Stimulated activated CD4-positive, alpha-beta T cell treated with anti-CD3 and anti-CD28 coated beads, Interleukin-1b, Interleukin-23, amount 100 ng/mL, for 24 hours (primary cell): ENCODE data around the gene USHBP1.

ENCODE experiments used
- DNase-seq, 4 experiments: peaks; one replicate each; pipeline ENCODE4 v3.0.0-alpha.2; 2020; ENCODE audit warnings: low read depth in 4 of 4, low spot score in 1 of 4

Gene USHBP1, protein sequence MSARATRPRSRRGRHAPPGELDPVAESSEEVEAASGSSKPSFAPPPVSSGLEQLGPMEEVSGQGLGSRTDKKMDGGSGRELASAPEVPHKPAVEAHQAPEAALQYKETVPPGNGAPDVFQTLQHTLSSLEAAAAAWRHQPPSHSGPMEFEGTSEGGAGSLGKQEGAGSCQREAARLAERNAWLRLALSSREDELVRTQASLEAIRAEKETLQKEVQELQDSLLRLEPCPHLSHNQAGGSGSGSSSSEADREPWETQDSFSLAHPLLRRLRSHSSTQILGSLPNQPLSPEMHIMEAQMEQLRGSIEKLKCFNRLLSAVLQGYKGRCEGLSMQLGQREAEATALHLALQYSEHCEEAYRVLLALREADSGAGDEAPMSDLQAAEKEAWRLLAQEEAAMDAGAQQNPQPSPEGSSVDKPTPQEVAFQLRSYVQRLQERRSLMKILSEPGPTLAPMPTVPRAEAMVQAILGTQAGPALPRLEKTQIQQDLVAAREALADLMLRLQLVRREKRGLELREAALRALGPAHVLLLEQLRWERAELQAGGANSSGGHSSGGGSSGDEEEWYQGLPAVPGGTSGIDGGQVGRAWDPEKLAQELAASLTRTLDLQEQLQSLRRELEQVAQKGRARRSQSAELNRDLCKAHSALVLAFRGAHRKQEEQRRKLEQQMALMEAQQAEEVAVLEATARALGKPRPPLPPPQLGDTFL

GRCh38 chr19:17264641-17264979, at the start of gene USHBP1:
Gene USHBP1, minus strand, starts transcription at chr19:17264745. Its CDS starts 446 bp downstream, at chr19:17264299.
- no peak for DNase-seq

DNA sequence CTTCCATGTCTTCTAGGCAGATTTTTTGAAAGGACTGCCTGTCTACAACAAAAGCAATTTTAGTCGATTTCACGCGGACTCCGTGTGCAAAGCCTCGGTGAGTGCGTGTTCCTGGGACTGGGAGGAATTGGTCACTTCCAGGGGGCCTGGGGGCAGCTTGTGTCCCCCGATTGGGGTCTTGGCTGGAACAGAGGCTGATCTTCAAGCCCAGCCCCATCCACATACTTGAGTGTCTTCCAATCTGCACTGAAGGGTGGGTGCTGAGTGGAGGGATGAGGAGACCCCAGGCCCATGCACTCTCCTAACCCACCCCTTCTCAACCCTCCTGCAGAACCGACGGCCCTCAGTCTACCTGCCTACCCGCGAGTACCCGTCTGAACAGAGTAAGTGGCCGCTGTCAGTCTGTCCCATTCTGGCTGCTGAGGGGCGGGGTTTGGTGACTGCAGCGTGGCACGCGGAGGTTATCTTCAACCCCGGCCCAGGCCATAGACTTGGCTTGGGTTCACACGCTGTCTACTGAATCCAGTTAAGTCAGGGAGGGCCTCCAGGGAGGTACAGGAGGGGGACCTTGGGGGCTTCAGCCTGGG, 49.6 kb upstream of the USHBP1 start:
- no peak for DNase-seq

- no peak for DNase-seq
Measured at GRCh38 chr19:17312189-17313113, 47.9 kb upstream of the USHBP1 start.

GRCh38 chr19:17311455-17312188, 47.1 kb upstream of the USHBP1 start:
- no peak for DNase-seq

- no peak for DNase-seq
Measured at GRCh38 chr19:17309965-17310461, 45.5 kb upstream of the USHBP1 start.

GRCh38 chr19:17309198-17309964, 44.8 kb upstream of the USHBP1 start, which contains the start of gene DDA1:
Gene DDA1, plus strand, starts transcription at chr19:17309563. Its CDS starts 92 bp downstream, at chr19:17309655.
- DNase-seq = peak; percentile 94 to 100 (median 98)

GRCh38 chr19:17307876-17308377, 43.4 kb upstream of the USHBP1 start:
- no peak for DNase-seq

DNA sequence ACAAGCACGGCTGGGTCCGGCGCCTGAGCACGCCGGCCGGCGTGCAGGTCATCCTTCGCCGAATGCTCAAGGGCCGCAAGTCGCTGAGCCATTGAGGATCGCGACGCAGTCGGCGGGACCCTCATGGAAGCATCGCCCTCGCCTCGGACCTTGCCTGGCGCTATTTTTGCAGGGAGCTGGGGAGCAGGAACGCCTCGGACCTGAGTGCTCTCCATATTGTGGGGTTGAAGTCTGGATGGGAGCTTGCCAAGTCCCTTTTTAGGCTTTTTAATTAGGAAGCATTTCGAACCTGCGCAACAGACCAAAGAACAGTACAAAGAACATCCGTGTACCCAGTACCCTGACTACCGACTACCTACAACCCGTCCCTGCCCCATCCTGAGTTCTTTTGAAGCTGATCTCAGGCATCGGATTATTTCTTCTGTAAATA, 41.8 kb upstream of the USHBP1 start:
- no peak for DNase-seq

- DNase-seq = peak; percentile 79 to 94 (median 85)
Measured at GRCh38 chr19:17305517-17306284, 41.2 kb upstream of the USHBP1 start, which contains the start of gene MRPL34. Gene MRPL34, plus strand, starts transcription at chr19:17305872. Its CDS starts 21 bp downstream, at chr19:17305893.

DNA sequence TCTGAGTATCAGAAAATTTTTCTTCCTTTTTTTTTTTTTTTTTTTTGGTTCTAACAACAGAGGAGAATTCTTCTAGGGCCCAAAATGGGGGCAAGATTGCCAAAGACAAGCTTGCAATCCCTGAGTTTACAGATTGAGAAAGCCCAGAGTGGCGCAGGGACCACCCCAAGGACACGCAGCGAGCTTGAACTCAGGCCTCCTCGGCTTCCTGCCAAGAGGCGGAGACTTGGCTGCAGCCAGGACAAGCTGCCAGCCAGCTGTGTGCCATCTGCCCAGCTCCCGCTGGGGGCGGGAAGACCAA, 40.6 kb upstream of the USHBP1 start:
- DNase-seq = no peak

GRCh38 chr19:17304386-17305215, 40.1 kb upstream of the USHBP1 start:
- no peak for DNase-seq

GRCh38 chr19:17303940-17304267, 39.4 kb upstream of the USHBP1 start:
- DNase-seq = no peak

DNA sequence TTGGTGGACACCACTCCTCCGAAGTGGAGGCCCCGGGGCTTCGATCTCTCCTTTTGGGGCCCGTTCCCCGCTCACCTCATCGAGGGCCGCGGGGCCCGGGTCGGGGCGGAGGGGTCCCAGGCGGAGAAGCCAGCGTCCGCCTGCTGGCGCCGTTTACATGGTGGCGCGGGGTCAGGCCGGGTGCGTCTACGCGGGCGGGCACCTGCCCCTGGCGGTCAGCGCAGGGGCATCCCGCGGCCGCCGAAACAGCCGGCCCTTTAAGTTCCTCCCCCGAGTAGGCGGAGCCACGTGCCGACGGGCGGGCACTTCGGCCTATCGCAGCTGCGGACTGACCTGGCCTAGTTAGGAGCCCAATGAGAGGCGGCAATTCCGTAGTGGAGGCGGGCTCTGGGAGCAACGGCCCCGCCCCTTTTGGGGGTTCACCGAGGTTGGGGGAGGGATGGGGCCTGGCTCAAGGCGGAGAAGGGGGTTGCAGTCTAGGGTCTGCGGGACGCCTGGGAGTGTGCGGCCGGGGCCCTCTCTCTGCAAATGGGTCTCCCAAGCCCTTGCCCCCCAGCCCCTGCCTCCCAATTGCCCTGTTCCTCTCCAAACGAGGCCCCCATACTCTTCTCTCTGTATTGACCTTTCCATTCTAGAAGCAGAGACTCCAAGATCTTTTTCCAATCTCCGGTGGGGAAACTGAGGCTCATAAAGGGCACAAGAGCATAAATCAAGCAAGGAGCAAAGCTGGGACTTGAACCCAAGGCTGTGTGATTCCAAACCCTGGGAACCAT, 38.8 kb upstream of the USHBP1 start, which contains the start of gene ABHD8:
Gene ABHD8 (minus strand): TSS at position 259 of the 773 bp plus-strand sequence. CDS start 1,809 bp downstream, outside the sequence.
- peak; percentile 77 to 91 (median 84) for DNase-seq

GRCh38 chr19:17302391-17303166, 38.0 kb upstream of the USHBP1 start:
- DNase-seq = no peak

DNA sequence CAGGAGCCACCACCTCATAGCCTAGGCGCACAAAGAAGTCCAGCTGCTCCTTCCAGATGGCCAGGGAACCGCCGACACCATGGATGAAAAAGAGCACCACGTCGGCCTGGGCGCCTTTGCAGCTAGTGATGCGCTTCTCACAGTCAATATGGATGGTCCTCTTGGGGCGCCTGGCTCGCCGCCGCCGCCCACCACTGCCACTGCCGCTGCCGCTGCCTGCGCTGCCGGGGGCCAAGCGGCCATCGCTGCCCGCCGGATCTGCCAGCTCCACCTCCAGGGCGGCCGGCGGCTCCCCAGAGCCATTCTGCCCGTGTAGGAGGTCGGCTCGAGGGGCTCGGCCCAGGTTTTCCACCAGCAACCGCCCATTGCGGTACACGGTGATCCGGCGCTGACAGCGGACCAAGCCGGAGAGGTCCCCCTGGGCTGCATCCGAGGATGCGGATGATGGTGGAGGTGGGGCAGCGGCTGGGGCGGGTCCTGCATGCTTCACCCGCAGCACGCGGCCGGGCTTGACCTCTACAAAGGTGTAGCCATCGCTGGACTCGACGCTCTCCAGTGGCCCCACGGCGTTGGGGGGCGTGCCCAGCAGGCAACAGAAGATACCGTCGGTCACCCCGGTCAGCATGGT, 36.6 kb upstream of the USHBP1 start:
- DNase-seq = no peak
